ENCODE data around the gene KAT8. TPM values are rescaled to one million over a fixed set of nuclear protein-coding genes. Genes with fewer than 3 reads are reported as not detected.
A peak's percentile ranks its signal among the peaks of the same experiment; 100 is the strongest.

Gene KAT8
- total and polyA plus RNA-seq, 2 of the 13 experiments (the other 11 are each of a cell fraction or from before 2014, with no cell fraction given), result 79.0 to 84.2 TPM

DNA sequence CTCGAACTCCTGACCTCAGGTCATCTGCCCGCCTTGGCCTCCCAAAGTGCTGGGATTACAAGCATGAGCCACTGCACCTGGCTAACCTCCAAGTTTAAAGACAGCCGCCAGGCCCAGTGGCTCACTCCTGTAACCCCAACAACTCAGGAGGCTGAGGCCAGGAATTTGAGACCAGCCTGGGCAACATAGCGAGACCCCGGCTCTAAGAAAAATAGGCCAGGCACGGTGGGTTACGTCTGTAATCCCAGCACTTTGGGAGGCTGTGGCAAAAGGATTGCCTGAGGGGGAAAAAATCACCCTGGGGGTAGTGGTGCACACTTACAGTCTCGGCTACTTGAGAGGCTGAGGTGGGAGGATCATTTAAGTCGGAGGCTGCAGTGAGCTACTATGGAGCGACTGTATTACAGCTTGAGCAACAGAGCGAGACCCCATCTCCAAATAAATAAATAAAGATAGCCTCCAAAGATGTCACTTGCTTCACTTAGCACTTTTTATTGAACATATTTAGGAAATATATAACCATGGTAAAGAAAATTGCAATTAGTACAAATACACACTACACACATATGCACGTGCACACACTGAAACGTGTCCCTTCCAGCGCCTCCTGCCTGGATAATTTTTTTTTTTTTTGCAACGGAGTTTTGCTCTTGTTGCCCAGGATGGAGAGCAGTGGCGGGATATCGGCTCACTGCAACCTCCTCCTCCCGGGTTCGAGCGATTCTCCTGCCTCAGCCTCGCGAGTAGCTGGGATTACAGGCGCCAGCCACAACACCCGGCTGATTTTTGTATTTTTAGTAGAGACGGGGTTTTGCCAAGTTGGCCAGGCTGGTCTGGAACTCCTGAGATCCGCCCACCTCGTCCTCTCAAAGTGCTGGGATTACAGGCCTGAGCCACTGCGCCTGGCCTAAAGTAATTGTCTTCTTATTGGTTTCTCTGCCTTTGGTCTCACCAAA lies 10.7 kb upstream of the KAT8 start (continued):
- TF ChIP-seq, protein P1, sequence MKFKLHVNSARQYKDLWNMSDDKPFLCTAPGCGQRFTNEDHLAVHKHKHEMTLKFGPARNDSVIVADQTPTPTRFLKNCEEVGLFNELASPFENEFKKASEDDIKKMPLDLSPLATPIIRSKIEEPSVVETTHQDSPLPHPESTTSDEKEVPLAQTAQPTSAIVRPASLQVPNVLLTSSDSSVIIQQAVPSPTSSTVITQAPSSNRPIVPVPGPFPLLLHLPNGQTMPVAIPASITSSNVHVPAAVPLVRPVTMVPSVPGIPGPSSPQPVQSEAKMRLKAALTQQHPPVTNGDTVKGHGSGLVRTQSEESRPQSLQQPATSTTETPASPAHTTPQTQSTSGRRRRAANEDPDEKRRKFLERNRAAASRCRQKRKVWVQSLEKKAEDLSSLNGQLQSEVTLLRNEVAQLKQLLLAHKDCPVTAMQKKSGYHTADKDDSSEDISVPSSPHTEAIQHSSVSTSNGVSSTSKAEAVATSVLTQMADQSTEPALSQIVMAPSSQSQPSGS (CRISPR knock-in tag; IDR thresholded peaks at IDR 0.05), result no peak
- TF ChIP-seq, protein P2, sequence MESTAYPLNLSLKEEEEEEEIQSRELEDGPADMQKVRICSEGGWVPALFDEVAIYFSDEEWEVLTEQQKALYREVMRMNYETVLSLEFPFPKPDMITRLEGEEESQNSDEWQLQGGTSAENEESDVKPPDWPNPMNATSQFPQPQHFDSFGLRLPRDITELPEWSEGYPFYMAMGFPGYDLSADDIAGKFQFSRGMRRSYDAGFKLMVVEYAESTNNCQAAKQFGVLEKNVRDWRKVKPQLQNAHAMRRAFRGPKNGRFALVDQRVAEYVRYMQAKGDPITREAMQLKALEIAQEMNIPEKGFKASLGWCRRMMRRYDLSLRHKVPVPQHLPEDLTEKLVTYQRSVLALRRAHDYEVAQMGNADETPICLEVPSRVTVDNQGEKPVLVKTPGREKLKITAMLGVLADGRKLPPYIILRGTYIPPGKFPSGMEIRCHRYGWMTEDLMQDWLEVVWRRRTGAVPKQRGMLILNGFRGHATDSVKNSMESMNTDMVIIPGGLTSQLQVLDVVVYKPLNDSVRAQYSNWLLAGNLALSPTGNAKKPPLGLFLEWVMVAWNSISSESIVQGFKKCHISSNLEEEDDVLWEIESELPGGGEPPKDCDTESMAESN (CRISPR knock-in tag; conservative IDR thresholded peaks at IDR 0.05), result no peak
- no peak for TF ChIP-seq PPARG (CRISPR knock-in tag; conservative IDR thresholded peaks at IDR 0.05)
- no peak for TF ChIP-seq ZNF883 (CRISPR knock-in tag; IDR thresholded peaks at IDR 0.05; ENCODE audit: not compliant biosample characterization)
- TF ChIP-seq, protein P3, sequence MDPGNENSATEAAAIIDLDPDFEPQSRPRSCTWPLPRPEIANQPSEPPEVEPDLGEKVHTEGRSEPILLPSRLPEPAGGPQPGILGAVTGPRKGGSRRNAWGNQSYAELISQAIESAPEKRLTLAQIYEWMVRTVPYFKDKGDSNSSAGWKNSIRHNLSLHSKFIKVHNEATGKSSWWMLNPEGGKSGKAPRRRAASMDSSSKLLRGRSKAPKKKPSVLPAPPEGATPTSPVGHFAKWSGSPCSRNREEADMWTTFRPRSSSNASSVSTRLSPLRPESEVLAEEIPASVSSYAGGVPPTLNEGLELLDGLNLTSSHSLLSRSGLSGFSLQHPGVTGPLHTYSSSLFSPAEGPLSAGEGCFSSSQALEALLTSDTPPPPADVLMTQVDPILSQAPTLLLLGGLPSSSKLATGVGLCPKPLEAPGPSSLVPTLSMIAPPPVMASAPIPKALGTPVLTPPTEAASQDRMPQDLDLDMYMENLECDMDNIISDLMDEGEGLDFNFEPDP (CRISPR knock-in tag; conservative IDR thresholded peaks at IDR 0.05), result no peak
- no peak for TF ChIP-seq MED13 (CRISPR knock-in tag; IDR thresholded peaks at IDR 0.05)
- TF ChIP-seq, protein P4, sequence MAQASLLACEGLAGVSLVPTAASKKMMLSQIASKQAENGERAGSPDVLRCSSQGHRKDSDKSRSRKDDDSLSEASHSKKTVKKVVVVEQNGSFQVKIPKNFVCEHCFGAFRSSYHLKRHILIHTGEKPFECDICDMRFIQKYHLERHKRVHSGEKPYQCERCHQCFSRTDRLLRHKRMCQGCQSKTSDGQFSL (CRISPR knock-in tag; IDR thresholded peaks at IDR 0.05), result no peak
- no peak for TF ChIP-seq MIER3 (CRISPR knock-in tag; IDR thresholded peaks at IDR 0.05; ENCODE audit: borderline replicate concordance)
- TF ChIP-seq, protein P5, sequence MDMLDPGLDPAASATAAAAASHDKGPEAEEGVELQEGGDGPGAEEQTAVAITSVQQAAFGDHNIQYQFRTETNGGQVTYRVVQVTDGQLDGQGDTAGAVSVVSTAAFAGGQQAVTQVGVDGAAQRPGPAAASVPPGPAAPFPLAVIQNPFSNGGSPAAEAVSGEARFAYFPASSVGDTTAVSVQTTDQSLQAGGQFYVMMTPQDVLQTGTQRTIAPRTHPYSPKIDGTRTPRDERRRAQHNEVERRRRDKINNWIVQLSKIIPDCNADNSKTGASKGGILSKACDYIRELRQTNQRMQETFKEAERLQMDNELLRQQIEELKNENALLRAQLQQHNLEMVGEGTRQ (IDR thresholded peaks at IDR 0.05; ENCODE audit: low read depth, low read length), result no peak
- TF ChIP-seq, protein P5 (CRISPR knock-in tag; IDR thresholded peaks at IDR 0.05; ENCODE audit: borderline replicate concordance), result no peak
- TF ChIP-seq, protein P6, sequence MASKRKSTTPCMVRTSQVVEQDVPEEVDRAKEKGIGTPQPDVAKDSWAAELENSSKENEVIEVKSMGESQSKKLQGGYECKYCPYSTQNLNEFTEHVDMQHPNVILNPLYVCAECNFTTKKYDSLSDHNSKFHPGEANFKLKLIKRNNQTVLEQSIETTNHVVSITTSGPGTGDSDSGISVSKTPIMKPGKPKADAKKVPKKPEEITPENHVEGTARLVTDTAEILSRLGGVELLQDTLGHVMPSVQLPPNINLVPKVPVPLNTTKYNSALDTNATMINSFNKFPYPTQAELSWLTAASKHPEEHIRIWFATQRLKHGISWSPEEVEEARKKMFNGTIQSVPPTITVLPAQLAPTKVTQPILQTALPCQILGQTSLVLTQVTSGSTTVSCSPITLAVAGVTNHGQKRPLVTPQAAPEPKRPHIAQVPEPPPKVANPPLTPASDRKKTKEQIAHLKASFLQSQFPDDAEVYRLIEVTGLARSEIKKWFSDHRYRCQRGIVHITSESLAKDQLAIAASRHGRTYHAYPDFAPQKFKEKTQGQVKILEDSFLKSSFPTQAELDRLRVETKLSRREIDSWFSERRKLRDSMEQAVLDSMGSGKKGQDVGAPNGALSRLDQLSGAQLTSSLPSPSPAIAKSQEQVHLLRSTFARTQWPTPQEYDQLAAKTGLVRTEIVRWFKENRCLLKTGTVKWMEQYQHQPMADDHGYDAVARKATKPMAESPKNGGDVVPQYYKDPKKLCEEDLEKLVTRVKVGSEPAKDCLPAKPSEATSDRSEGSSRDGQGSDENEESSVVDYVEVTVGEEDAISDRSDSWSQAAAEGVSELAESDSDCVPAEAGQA (IDR thresholded peaks at IDR 0.05; ENCODE audit: low read depth), result no peak
- TF ChIP-seq, protein P6 (CRISPR knock-in tag; IDR thresholded peaks at IDR 0.05; ENCODE audit: borderline replicate concordance), result 0 out of 2 replicates have a peak, but pooled peaks have one; percentile 38
- TF ChIP-seq CREB1 (IDR thresholded peaks at IDR 0.05), result no peak
- no peak for TF ChIP-seq CREB1 (CRISPR knock-in tag; IDR thresholded peaks at IDR 0.05)

All from HepG2 (cell line).